Putamen (tissue), 1 donor: ENCODE data around the gene EPG5.

Experiments used
- DNase-seq: peaks from one replicate; pipeline ENCODE4 v3.0.0-alpha.2; 2016; ENCODE audit warnings: low spot score

EPG5 gene

DNA sequence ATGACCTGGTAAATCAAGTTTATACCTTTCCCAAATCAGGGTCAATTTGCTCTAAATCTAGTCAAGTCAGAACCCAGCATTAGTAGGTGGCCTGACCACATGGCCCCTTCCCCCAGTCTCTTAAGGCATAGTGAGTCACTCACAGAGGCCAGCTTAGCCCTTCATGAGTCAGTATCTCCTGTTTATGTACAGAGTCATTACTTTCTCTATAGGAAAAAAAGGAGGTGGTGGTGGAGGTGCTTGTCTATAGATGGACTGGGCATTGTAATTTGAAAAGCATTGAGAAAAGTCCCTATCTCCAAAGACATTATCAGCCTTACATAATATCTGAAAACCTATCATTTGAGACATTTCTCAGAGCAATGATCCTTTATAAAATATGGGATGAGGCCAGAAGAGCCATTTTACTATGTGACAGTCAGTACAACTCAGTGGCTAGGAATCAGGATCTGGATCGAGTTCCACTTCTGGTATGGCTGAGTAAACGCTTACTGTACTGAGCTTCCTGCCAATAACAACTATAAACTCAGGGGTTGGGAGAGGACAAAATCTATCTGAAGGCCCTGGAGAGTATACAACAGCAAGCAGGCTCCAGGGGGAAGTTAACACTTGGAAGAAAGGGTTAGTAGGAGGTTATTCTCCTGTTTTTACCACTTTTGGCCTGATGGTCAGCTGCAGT, 164.2 kb downstream of the EPG5 start:
- DNase-seq = no peak

DNA sequence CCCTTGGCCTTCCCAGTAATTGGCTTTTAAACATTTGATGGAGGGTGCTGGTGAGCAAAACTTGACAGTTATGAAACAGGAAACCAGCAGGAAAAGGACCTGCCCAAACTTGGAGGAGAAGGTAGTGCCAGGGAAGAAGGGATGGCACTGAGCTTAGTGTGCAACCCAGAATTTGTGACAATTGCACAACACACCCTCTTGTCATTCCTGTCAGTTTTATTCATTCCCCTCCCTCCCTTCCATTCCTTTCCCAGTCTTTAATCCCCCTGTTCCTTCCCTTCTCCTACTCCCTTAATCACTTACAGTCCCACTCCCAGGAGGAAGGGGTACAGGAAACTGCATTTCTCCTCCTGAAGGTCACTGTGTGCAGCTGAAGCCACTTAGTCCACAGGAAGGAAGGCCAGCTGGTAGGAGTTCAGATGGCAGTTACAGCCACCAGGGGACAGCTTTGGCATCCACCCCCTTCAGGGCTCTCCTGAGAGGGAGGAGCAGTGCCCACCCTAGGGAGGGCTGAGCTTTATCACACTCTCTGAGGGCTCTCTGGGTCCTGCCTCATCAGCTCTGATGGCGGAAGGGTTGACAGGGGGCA, 165.6 kb downstream of the EPG5 start:
- DNase-seq = no peak
